Measurements from ENCODE around the gene S100A5.
"Not testable (repeated sequence)": the region's sequence is repeated elsewhere in the genome, so short reads cannot be mapped to it uniquely, and the experiment has no call there.

Gene S100A5

DNA sequence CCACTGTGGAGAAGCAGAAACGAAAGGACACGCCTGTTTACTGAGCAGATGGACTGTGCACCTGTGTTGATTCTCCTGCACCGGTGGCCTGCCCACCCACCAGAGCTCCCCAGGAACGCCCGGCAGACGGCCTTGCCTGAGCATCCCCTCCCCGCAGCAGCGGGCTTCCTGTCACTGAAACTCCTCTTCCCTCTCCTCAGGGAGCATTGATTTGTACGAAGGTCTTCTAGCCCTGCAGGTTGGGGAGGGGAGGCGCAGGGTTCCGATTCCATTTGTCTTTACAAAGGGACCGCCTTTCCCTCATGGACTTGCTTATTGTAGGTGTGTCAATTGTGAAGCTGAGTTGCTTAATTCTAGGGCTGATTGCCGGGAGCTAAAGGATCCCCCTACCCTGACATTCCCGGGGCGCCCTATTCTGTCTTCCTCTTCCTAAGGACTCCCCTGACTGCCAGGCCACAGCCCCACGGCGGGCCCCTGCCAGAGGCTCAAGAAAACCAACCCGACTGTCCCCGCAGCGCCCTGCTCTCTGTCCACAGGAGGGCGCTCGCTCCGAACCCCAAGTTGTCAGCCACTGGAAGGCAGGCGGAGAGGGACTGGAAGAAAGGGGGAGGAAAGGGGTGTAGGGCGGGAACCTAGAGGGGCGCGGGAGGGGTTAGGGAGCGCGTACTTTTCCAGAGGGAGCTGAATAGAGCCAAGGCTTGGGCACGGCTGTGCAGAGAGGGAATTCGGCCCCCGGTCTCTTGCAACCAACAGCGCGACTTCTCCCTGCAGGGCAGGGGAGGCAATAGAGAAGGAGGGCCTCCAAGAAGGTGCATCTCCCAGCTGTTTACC lies 7.8 kb downstream of the S100A5 start:
- peak; percentile 62 for DNase-seq (ENCODE audit: low read depth)

DNA sequence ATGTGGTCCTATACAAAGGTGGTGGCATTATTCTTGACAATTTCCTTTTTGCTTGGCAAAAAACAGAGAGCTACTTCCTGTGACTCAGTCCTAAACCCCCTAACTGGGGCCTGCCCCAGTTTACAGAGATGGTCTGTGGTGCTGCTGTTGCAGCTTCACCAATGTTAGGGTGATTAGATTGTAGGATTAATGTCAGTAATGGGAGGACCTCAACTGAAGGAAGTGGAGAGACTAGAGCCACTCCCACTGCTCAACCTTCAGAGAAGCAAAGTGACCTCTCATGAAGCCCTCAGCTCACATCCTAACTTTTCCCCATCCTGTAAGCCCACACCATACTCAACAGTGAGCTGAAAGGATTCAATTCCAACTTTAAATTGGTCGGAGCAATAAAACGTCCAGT lies 8.6 kb downstream of the S100A5 start:
- DNase-seq (ENCODE audit: low read depth): no peak

DNA sequence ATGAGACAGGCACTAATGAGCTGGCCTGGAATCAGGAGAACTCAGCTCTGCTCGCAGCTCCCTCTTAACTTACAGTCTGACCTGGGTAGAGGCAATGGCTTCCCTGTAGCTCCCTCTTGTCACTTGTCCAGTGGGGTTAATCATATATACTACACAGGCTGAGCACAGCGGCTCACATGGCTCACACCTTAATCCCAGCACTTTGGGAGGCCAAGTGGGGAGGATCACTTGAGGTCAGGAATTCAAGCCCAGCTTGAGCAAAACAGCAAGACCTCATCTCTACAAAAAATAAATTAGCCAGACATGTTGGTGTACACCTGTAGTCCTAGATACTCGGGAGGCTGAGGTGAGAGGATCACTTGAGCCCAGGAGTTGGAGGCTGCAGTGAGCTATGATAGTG lies 9.1 kb downstream of the S100A5 start:
- no peak for DNase-seq (ENCODE audit: low read depth)

DNA sequence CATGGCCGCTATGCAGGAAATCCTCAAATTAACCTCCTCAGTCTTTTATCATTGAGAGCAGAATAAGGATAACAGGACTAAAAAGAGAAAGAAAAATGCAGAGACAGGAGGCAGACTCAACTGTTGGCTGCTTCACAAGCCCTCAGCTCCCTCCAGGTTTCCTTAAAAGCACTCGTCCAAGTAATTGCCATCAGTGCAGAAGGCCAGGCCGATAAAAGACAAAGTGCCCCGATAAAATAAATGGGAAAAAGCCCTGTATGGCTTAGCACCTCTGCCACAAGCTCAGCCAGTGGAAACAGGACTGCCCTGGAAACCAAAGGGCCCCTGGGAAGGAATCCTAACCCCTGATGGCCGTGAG lies 13.1 kb downstream of the S100A5 start:
- DNase-seq (ENCODE audit: low read depth): no peak

DNA sequence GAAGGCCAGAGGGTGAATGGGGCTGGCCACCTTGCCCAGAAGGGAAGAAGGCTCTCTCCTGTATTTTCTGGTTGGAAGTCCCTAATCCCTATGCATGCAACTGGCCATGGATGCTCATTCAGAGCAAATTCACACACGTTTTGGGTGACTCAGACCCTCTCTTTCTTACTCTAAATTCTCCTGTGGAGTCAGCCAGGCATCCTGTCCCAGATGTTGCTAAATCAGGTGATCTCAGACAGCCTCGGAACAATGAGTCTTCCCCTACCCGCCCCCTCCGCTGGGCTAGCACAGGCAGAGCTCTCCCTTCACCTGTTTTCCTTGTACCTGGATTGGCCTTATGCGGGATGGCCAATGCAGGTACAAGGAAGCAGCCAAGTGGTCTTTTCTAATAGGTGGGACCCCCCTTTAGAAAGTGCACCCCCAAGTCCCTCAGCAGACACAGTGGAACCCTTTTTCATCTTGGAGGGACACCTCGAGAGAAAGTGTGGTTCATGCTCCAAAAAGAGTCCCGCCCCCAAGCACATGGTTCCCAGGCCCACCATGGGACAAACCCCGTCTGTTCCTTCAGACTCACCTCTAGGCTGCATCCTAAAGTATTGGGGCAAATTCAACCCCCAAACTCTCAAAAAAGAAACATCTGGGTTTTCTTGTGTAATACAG lies 13.6 kb downstream of the S100A5 start:
- no peak for DNase-seq (ENCODE audit: low read depth)

DNA sequence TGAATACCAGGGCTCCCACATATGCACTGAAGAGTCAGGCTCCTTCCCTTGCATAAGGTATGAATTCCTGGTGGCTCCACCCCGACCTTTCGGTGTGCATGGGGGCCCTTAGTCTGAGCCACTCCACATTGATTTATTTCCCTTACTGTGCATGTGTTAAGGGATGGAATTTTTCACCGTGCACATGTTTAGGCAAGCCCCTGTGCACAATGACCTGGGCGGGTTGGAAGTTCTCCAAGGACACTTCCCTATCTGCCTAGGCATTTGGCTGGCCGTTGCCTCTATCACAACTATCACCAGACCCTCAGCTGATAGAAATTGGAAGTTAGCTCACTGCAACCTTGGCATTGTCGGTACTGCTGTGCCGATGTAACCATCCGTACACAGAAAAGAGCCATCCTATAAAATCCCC lies 14.6 kb downstream of the S100A5 start:
- no peak for DNase-seq (ENCODE audit: low read depth)

DNA sequence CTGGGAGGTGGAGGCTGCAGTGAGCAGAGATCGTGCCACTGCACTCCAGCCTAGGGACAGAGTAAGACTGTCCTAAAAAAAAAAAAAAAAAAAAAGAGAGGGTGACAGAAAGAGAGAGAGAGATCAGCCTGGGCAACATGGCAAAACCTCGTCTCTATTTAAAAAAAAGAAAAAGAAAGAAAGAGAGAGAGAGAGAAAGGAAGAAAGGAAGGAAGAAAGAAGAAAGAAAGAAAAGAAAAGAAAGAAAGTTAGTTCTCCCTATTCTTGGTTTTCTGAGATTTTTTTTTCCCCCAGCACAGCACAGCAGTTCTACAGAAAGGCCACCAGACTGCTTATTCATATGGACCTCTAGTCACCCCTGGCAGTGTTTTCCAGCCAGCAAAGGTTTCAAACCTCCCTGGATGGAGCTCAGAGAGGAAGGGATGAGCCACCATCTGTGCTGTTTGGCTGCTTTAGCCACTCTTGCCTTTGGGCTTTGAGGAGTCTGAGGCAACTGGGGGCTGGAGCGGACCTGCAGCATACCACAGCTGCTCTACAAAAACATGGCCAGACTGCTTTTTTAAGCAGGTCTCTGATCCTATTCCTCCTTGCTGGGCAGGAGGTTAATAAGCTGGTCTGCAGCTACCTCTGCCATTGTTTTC lies 15.5 kb downstream of the S100A5 start:
- DNase-seq (ENCODE audit: low read depth): no peak

DNA sequence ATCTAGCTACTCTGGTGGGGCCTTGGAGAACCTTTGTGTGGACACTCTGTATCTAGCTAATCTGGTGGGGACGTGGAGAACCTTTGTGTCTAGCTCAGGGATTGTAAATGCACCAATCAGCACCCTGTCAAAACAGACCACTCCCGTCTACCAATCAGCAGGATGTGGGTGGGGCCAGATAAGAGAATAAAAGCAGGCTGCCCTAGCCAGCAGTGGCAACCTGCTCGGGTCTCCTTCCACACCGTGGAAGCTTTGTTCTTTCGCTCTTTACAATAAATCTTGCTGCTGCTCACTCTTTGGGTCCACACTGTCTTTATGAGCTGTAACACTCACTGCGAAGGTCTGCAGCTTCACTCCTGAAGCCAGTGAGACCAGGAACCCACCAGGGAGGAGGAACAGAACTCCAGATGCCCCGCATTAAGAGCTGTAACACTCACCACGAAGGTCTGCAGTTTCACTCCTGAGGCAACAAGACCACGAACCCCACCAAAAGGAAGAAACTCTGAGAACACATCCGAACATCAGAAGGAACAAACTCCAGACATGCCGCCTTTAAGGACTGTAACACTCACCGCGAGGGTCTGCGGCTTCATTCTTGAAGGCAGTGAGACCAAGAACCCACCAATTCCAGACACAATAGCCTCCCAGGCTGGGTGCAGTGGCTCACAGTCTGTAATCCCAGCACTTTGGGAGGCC lies 18.2 kb downstream of the S100A5 start:
- not testable (repeated sequence) for DNase-seq (ENCODE audit: low read depth)

DNA sequence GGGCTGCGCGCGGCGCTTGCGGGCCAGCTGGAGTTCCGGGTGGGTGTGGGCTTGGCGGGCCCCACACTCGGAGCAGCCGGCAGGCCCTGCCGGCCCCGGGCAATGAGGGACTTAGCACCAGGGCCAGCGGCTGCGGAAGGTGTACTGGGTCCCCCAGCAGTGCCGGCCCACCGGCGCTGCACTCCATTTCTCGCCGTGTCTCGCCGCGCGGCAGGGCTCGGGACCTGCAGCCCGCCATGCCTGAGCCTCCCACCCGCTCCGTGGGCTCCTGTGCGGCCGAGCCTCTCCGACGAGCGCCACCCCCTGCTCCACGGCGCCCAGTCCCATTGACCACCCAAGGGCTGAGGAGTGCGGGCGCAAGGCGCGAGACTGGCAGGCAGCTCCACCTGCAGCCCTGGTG lies 18.9 kb downstream of the S100A5 start:
- DNase-seq (ENCODE audit: low read depth): not testable (repeated sequence)

DNA sequence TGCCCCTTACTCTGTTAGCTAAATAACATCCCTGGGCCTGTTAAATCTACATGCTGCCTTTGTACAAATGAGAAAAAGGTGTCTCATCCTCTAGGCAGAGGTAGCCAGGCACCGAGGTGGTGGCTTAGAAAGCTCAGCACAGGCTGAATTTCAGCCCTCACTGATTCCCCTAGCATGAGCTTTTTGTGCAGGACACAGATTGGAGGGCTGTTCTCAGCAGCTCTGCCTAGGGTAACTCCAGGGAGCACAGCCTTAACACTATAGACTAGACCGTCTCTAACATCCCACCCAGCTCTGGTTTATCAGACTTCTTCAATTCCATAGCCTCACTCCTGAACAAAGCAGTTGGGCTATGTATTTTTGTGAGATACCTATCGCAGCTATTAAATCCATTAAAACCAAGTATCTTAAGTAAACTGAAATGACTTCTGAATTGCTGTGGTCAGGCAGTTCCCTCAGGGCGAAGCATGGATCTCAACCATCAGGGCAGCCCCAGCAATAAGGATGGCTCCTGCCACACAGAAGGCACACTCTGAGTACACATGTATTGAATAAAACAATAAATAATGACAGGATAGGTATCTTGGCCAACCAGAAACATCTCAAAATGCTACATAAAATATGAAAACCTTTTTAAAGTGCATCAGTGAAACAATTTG lies 19.8 kb downstream of the S100A5 start:
- no peak for DNase-seq (ENCODE audit: low read depth)

DNA sequence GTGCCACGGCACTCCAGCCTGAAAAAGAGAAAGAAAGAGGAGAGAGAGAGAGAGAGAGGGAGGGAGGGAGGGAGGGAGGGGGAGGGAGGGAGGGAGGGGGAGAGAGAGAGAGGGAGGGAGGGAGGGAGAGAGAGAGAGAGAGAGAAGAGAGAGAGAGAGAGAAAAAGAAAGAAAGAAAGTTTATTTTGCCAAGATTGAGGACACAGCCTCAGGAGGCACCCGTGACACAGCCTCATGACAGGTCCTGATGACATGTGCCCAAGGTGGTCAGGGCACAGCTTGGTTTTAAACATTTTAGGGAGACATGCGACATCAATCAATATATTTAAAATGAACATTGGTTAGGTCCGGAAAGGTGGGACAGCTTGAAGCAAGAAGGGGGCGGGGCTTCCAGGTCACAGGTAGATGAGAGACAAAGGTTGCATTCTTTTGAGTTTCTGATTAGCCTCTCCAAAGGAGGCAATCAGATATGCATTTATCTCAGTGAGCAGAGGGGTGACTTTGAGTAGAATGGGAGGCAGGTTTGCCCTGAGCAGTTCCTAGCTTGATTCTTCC lies 20.5 kb downstream of the S100A5 start:
- DNase-seq (ENCODE audit: low read depth): not testable (repeated sequence)

DNA sequence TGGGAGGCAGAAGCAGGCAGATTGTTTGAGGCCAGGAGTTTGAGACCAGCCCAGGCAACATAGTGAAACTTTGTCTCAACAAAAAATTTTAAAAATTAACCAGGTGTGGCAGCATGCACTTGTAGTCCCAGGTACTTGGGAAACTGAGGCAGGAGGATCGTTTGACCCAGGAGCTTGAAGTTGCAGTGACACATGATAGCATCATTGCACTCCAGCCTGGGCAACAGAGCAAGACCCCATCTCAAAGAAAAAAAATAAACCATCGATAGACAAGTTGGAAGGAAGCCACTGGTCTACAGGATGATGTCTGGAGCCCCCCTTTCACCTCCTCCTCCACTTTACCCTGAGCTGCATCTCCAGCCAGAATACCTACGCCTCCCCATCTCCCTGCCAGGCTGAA lies 21.5 kb downstream of the S100A5 start:
- no peak for DNase-seq (ENCODE audit: low read depth)

DNA sequence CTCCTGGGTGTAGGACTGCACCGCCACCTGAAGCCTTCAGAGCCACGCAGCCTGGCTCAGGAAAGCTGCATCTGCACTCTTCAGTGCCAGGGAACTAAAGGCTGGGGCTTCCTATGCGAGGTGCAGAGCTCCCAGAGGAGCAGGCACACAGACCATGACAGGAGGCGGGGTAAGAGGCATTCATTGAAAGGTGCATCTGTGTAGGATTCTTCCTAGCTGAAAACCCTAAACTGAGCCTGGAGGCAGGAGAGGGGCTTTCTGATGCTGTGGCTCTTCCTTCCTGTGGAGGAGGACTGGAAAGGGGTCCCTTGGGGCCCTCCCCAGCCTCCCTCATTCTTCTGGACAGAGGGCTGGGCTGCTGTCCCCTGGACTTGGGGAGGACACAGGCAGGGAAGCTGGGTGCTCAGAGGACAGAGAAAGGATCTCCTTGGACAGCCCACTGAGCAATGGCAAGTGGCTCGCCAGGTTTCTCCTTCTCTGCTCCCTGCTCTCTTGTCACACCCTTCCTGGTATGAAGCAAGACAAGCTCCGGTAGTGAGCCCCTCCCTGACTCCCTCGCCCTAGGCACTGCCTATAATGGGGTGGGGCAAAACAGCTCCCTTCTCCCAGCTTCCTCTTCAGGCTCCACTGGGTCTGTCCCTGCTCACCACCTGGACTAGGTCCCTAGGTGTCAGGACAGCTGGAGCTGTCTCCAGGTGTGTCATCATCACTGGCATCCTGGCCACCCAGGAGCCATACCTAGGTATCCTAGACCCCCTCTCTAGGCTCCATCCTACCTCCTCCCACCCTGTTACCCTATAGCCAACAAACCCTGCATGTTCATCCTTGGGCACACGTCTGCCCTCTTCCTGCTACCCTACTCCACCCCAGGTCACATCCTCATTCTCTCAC lies 25.0 kb downstream of the S100A5 start:
- DNase-seq (ENCODE audit: low read depth): no peak

DNA sequence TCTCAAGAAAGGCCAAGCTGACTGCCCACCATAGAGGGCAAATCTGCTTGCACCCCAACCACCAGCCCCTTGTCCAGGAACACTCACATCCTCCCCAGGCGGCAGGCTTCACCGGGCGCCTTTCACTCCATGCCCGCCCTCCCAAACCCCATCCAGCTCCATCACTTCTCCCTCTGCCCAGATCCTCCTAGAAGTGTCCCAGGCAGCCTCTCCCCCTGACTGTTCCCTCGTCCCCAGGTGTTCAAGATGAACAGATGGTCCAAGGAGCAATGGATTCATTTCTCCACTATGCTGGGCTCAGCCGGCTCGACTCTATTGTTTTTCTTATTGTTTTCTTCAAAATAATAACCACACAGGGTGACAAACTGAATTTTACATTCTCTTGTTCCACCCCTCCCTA lies 27.1 kb downstream of the S100A5 start:
- DNase-seq (ENCODE audit: low read depth): no peak

DNA sequence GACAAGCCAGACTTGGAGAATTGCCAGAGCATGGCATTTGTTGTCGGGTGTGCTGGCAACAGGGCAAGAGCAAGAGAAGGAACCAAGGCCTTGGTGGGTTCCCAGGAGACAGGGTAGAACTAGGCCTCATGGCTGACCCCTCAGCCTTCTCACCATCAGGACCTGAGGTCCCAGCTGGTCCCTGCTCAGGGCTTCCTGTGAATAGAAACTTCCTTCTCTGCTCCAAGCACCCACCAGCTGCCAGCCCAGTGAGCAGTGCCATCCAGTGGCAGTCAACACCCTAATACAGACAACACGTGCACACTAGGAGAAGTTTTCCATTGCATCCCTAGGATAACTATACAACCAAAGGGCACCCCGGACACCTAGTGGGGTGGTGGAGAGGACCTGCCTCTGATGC lies 27.7 kb downstream of the S100A5 start:
- DNase-seq (ENCODE audit: low read depth): no peak

DNA sequence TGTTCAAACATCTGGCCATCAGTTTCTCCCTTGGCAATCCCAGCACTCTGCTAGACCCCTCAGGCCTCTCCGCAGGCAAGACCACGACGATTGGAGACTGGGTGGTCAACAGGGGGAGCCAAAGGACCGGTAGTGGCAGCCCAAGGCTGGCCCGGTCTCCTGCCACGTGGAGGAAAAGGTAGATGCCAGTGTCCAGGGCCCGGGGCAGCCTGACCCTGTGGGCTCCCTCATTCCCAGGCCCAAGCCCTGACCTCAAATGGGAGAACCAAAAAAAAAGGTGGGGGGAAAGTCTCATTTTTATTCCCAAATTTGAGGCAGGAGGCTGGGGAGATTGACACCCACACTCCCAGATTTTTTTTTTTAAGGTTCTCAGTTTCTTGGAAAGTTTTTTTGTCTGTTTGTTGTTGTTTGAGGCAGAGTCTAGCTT lies 29.7 kb downstream of the S100A5 start:
- peak; percentile 65 for DNase-seq (ENCODE audit: low read depth)

DNA sequence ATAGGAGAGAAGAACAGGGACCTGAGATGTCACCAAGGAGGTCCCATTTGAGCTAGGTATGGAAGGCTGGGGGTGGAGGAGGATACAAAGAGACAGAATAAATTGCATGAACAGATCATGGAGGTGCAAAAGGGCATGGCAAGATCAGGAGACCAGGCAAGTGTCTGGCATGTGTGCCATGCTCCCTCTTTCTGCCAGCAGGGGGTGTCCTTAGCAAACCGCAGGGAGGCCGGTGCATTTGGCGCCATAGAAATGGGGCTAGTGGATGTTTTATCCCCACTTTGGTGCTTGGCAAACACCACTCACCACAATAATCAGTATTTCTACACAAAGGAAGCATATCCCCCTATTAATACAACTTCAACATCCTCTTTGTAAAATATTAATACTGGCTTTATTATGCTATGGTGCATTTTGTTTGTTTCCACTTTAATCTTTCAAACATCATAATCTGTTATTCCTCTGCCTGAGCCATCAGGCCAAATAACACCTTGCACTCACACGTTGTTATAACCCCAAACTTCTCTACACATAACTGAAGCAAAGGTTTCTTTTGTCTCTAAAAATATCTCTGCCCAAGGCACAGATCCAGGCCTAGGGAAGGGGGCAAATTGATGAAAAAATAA lies 30.9 kb downstream of the S100A5 start:
- peak; percentile 45 for DNase-seq (ENCODE audit: low read depth)

DNA sequence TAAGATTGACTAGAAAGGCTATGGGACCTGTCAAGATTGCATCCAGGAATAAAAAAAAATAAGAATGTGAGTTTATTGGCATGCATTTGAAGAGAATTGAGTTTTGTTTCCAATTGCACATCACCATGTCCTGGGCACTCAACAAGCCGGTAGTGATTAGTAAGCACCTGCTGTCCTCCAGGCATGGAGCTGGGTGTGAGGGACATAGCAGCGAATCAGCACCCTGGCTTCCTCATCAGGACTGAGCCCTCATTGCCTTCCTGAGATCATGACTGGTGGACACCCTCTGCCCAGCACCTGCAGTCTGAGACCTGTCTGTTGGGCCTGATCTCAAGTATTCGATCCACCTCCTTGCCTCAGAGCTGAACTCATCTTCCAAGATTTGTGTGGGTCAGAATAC lies 31.7 kb downstream of the S100A5 start:
- DNase-seq (ENCODE audit: low read depth): no peak

DNA sequence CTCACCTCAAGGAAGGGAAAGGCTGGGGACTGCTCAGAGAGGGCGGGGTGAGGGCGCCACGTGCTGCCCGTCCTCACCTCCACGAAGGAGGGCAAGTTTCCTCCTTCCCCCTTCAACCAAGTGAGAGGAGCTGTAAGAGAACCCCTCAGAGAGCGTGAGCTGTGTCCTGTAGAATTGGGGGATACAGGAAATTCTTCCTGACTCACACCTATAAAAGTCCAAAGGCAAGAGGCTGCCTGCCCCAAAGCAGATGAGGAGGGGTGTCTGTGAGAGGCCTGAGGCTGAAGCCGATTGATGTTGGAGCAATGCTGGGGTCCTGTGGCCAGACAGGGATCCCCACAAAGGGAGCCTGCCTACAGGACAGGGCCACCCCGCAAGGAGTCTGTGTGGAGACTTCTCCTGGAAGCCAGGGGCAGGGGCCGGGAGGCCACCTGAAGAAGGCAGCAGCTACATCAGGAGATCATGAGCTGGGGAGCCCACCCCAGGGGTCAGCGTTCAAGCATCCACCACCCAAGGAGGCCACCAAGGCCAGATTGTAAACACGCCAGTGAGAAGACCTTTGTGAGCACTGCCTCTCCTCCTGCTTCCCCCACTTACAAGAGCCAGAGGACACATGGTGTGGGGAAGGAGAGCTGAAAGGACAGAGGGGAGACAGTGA lies 32.7 kb downstream of the S100A5 start:
- DNase-seq (ENCODE audit: low read depth): no peak

All from activated T-helper 1 cell treated with Interleukin-2 at 50 U/mL for 16 hours (primary cell).